GM12878 (cell line): ENCODE data around the gene IFT88. TPM values are rescaled to one million over a fixed set of nuclear protein-coding genes. Genes with fewer than 3 reads are reported as not detected.

Source experiments
- KAT2A ChIP-seq: conservative IDR thresholded peaks from 2 replicates; pipeline ENCODE4 v1.6.1; 2011; ENCODE audit warnings: low read depth, low read length; ENCODE audit not compliant: control insufficient read depth
- NR2C2 ChIP-seq: IDR thresholded peaks from 2 replicates; pipeline ENCODE4 v1.6.1; 2011; ENCODE audit warnings: borderline replicate concordance, low read depth; ENCODE audit not compliant: control insufficient read depth, insufficient read length
- SUPT20H ChIP-seq: IDR thresholded peaks from 2 replicates; pipeline ENCODE4 v1.6.1; 2011; ENCODE audit warnings: low read depth, mild to moderate bottlenecking, low read length, moderate library complexity, borderline replicate concordance; ENCODE audit not compliant: control insufficient read depth
- polyA plus RNA-seq, 11 experiments: library from polyadenylated mRNA; depleted of rRNA in 4 of 11; unstranded in 6 of 11; stranded (reverse) in 5 of 11; fragments of >200 nt; fragmentation: Nextera tagmentation in 4 of 11; fragmentation: Illumina TruSeq in 1 of 11; extraction: Ambion mirVana in 4 of 11; extraction: Trizol in 1 of 11; gene quantifications; 1 replicate in 1 of 11; 2 replicates in 10 of 11; pipeline versions ENCODE4 v1.2.1 to v1.2.3, GENCODE V29; 2011 to 2016; ENCODE audit warnings: inconsistent platforms in 2 of 11, missing spikeins in 2 of 11, low read depth in 1 of 11
- total RNA-seq, 4 experiments: library from RNA; depleted of rRNA in 3 of 4; stranded (reverse); fragments of >200 nt in 3 of 4; fragmentation: Illumina TruSeq in 1 of 4; extraction: Trizol in 1 of 4; gene quantifications; 2 replicates each; pipeline versions ENCODE4 v1.2.1 to v1.2.3, GENCODE V29; 2013 to 2021
- TF ChIP-seq, protein P1 (sequence below): fragments of 450-650 bp; IDR thresholded peaks from 2 replicates; pipeline ENCODE4 v1.6.1; 2017; ENCODE audit warnings: mild to moderate bottlenecking, moderate library complexity
- TF ChIP-seq, protein P2 (sequence below): fragments of 450-650 bp; formaldehyde crosslinking; IDR thresholded peaks from 2 replicates; pipeline ENCODE4 v1.4.0; 2020; ENCODE audit warnings: mild to moderate bottlenecking, moderate library complexity
- TF ChIP-seq, protein P3 (sequence below): fragments of 450-650 bp; IDR thresholded peaks from 2 replicates; pipeline ENCODE4 v1.6.1; 2017; ENCODE audit warnings: low read depth, mild to moderate bottlenecking, moderate library complexity

IFT88 gene
- total and polyA plus RNA-seq, 10 of the 15 experiments (the other 5 are each of a cell fraction or from before 2014, with no cell fraction given), result 2.9 to 5.6 (median 4.1) TPM

DNA sequence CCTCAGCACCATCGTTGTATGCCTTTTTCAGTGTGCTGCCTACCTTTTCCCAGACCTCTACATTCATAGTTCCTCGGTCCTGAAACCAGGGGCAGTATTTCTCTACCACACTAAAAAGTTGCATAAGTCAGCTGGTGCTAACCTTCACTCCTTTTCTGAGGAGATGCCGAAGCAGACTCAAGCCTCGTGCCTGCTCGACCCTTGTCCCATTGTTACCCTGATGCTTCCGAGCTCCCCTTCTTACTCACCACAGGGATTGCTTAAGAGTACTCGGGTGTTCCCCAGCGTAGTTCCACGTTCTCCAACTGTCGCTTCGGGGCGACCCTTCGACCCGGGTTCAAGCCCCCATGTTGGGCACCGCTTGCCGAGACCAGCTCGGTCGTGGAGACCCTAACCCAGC lies 117.6 kb downstream of the IFT88 start (continued):
- TF ChIP-seq, protein P1, sequence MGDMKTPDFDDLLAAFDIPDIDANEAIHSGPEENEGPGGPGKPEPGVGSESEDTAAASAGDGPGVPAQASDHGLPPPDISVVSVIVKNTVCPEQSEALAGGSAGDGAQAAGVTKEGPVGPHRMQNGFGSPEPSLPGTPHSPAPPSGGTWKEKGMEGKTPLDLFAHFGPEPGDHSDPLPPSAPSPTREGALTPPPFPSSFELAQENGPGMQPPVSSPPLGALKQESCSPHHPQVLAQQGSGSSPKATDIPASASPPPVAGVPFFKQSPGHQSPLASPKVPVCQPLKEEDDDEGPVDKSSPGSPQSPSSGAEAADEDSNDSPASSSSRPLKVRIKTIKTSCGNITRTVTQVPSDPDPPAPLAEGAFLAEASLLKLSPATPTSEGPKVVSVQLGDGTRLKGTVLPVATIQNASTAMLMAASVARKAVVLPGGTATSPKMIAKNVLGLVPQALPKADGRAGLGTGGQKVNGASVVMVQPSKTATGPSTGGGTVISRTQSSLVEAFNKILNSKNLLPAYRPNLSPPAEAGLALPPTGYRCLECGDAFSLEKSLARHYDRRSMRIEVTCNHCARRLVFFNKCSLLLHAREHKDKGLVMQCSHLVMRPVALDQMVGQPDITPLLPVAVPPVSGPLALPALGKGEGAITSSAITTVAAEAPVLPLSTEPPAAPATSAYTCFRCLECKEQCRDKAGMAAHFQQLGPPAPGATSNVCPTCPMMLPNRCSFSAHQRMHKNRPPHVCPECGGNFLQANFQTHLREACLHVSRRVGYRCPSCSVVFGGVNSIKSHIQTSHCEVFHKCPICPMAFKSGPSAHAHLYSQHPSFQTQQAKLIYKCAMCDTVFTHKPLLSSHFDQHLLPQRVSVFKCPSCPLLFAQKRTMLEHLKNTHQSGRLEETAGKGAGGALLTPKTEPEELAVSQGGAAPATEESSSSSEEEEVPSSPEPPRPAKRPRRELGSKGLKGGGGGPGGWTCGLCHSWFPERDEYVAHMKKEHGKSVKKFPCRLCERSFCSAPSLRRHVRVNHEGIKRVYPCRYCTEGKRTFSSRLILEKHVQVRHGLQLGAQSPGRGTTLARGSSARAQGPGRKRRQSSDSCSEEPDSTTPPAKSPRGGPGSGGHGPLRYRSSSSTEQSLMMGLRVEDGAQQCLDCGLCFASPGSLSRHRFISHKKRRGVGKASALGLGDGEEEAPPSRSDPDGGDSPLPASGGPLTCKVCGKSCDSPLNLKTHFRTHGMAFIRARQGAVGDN, result no peak
- TF ChIP-seq, protein P2, sequence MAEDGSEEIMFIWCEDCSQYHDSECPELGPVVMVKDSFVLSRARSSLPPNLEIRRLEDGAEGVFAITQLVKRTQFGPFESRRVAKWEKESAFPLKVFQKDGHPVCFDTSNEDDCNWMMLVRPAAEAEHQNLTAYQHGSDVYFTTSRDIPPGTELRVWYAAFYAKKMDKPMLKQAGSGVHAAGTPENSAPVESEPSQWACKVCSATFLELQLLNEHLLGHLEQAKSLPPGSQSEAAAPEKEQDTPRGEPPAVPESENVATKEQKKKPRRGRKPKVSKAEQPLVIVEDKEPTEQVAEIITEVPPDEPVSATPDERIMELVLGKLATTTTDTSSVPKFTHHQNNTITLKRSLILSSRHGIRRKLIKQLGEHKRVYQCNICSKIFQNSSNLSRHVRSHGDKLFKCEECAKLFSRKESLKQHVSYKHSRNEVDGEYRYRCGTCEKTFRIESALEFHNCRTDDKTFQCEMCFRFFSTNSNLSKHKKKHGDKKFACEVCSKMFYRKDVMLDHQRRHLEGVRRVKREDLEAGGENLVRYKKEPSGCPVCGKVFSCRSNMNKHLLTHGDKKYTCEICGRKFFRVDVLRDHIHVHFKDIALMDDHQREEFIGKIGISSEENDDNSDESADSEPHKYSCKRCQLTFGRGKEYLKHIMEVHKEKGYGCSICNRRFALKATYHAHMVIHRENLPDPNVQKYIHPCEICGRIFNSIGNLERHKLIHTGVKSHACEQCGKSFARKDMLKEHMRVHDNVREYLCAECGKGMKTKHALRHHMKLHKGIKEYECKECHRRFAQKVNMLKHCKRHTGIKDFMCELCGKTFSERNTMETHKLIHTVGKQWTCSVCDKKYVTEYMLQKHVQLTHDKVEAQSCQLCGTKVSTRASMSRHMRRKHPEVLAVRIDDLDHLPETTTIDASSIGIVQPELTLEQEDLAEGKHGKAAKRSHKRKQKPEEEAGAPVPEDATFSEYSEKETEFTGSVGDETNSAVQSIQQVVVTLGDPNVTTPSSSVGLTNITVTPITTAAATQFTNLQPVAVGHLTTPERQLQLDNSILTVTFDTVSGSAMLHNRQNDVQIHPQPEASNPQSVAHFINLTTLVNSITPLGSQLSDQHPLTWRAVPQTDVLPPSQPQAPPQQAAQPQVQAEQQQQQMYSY (CRISPR knock-in tag), result no peak
- TF ChIP-seq NR2C2 (no peak), SUPT20H (no peak), KAT2A (no peak)
- TF ChIP-seq, protein P3, sequence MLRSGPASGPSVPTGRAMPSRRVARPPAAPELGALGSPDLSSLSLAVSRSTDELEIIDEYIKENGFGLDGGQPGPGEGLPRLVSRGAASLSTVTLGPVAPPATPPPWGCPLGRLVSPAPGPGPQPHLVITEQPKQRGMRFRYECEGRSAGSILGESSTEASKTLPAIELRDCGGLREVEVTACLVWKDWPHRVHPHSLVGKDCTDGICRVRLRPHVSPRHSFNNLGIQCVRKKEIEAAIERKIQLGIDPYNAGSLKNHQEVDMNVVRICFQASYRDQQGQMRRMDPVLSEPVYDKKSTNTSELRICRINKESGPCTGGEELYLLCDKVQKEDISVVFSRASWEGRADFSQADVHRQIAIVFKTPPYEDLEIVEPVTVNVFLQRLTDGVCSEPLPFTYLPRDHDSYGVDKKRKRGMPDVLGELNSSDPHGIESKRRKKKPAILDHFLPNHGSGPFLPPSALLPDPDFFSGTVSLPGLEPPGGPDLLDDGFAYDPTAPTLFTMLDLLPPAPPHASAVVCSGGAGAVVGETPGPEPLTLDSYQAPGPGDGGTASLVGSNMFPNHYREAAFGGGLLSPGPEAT, result no peak
